ENCODE results near the gene PEBP1. TPM values are rescaled to one million over a fixed set of nuclear protein-coding genes. Genes with fewer than 3 reads are reported as not detected.

Gene PEBP1
- total and polyA plus RNA-seq, 2 of the 4 experiments (the other 2 are of a cell fraction) = 129 to 161 TPM

DNA sequence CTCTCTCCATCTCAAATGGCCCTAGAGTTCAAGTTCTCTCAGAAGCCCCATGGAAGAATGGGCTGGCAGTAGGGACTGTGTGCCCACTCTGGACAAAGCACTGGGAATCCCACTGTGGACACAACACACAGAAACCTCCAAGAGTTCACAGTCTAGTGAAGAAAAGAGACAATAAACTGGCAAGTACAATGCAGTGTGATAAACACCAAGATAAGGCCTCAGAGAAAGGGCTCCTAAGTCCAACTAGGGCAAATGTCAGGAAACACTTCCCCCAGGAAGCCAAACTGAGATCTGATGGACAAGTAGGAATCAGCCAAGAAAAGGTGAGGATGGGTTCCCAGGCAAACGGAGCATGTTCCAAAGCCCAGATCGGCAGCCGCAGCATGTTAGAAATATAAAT, 37.5 kb upstream of the PEBP1 start:
- TF ChIP-seq BHLHE40 (IDR thresholded peaks at IDR 0.05; ENCODE audit: low read depth, low read length) (no peak), CEBPB (IDR thresholded peaks at IDR 0.05; ENCODE audit: low read depth, low read length) (no peak), POLR2A (IDR thresholded peaks at IDR 0.05; ENCODE audit: low read depth, low read length) (no peak), RAD21 (IDR thresholded peaks at IDR 0.05; ENCODE audit: low read length) (no peak), FOS (IDR thresholded peaks at IDR 0.05; ENCODE audit: low read depth, low read length) (no peak), SMC3 (IDR thresholded peaks at IDR 0.05; ENCODE audit: low read depth, low read length) (no peak), NFE2L2 (IDR thresholded peaks at IDR 0.05; ENCODE audit: low read depth, low read length) (no peak), CTCF (conservative IDR thresholded peaks at IDR 0.05; ENCODE audit: low read depth, low read length) (no peak), RCOR1 (IDR thresholded peaks at IDR 0.05; ENCODE audit: insufficient replicate concordance, low read length) (no peak), CHD1 (IDR thresholded peaks at IDR 0.05; ENCODE audit: low read depth, low read length) (no peak), USF2 (IDR thresholded peaks at IDR 0.05; ENCODE audit: low read depth, low read length) (no peak), MAZ (IDR thresholded peaks at IDR 0.05; ENCODE audit: borderline replicate concordance, low read depth, low read length) (no peak), MAFK (IDR thresholded peaks at IDR 0.05; ENCODE audit: low read depth, low read length) (no peak), MXI1 (IDR thresholded peaks at IDR 0.05; ENCODE audit: borderline replicate concordance, low read depth, low read length) (no peak)
- TF ChIP-seq, protein P1, sequence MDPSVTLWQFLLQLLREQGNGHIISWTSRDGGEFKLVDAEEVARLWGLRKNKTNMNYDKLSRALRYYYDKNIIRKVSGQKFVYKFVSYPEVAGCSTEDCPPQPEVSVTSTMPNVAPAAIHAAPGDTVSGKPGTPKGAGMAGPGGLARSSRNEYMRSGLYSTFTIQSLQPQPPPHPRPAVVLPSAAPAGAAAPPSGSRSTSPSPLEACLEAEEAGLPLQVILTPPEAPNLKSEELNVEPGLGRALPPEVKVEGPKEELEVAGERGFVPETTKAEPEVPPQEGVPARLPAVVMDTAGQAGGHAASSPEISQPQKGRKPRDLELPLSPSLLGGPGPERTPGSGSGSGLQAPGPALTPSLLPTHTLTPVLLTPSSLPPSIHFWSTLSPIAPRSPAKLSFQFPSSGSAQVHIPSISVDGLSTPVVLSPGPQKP (IDR thresholded peaks at IDR 0.05; ENCODE audit: borderline replicate concordance, low read depth, low read length) = no peak
- H2BK20ac ChIP-seq (ENCODE audit: low read depth, low read length) = no peak overlapping the region
- dilution Hi-C loops (cut with HindIII; ENCODE audit: low sequenced_read_pairs, unreplicated experiment) = no loop called here
- 0 out of 2 replicates have a peak, but pooled peaks cover 2% of the 10 kb centered on the region for H3K4me1 ChIP-seq (ENCODE audit: control insufficient read depth, insufficient read depth, low read length)
- peaks cover 0 to 19% of the 10 kb centered on the region in 2 experiments; a peak in 1 of 4 replicates for H3K79me1 ChIP-seq (ENCODE audit: low read depth in 1 of 2, low read length in 2 of 2)
- no peaks in the 10 kb centered on the region for H3K9me3 ChIP-seq (ENCODE audit: control insufficient read depth, insufficient read depth, low read length)
- H2BK15ac ChIP-seq (ENCODE audit: low read depth, low read length) = no peak overlapping the region
- BruUV-seq (replicated peaks) = no TSS peak
- no peaks in the 10 kb centered on the region for H3K9me1 ChIP-seq (ENCODE audit: insufficient read depth, low read length)
- ATAC-seq (ENCODE audit: low read depth) (no peak), DNase-seq (no peak)
- H2AK9ac ChIP-seq (replicated peaks; ENCODE audit: low read depth, low read length, poor library complexity) = no peak overlapping the region
- no peak overlapping the region for H2BK5ac ChIP-seq (ENCODE audit: low read depth, low read length, poor library complexity, severe bottlenecking)
- 0 out of 2 replicates have a peak, but pooled peaks cover 1% of the 10 kb centered on the region for H3K36me3 ChIP-seq (ENCODE audit: control insufficient read depth, insufficient read depth, low read length)
- H3K4ac ChIP-seq (ENCODE audit: low read depth, low read length) = no peak overlapping the region
- in situ Hi-C loops (cut with MboI; ENCODE audit: low sequenced_read_pairs) = no loop called here
- no peak overlapping the region for H3K4me2 ChIP-seq (ENCODE audit: low read depth, low read length)
- no peak overlapping the region for H2AFZ ChIP-seq (replicated peaks; ENCODE audit: low read length, poor library complexity)
- no peak overlapping the region for H2AK5ac ChIP-seq (ENCODE audit: low read depth, low read length)
- ChIA-PET CTCF (no interaction called here), POLR2A (ENCODE audit: unreplicated experiment) (no interaction called here)
- H4K20me1 ChIP-seq (ENCODE audit: insufficient read depth, low read length) = no peaks in the 10 kb centered on the region; the same call in 1 of the 2 replicates
- no peak overlapping the region for H2BK120ac ChIP-seq (ENCODE audit: low read depth, low read length)
- H3K23ac ChIP-seq (ENCODE audit: low read depth, low read length) = no peak overlapping the region; the same call in 1 of the 2 replicates
- no peak overlapping the region for H3K18ac ChIP-seq (ENCODE audit: low read depth, low read length)
- H4K5ac ChIP-seq (ENCODE audit: low read depth, low read length) = no peak overlapping the region
- H3K56ac ChIP-seq (ENCODE audit: extremely low read depth, insufficient read depth, low read length) = no peak overlapping the region
- no peak overlapping the region for H4K91ac ChIP-seq (ENCODE audit: insufficient read depth, low read depth, low read length)
- no peak overlapping the region for H3K14ac ChIP-seq (replicated peaks; ENCODE audit: low read depth, low read length)
- no peak overlapping the region for H3K9ac ChIP-seq (ENCODE audit: low read depth, low read length)
- H3K27ac ChIP-seq (ENCODE audit: insufficient read depth, low read length) = no peak overlapping the region
- no peak overlapping the region for H3K4me3 ChIP-seq (ENCODE audit: insufficient read depth, low read depth, low read length)
- WGBS, 2 experiments (ENCODE audit: extremely low coverage in 2 of 2, insufficient read length in 1 of 2) = no CpG with 5 or more reads among the region's 3 CpGs
- intact Hi-C loops (cut with micrococcal nuclease) = no loop called here
- no peaks in the 10 kb centered on the region for H3K27me3 ChIP-seq (ENCODE audit: control insufficient read depth, insufficient read depth, low read length)
- no peak overlapping the region for H4K8ac ChIP-seq (ENCODE audit: low read depth in 2 of 2, low read length in 2 of 2)

All from IMR-90 (cell line).